GM12875 (cell line): ENCODE results near the gene GPR135.

Experiments
- H3K4me3 ChIP-seq: one replicate; pipeline ENCODE4 v1.5.1; 2011; ENCODE audit warnings: low read depth, low read length, control low read depth
- CTCF ChIP-seq: IDR thresholded peaks from 2 replicates; pipeline ENCODE4 v1.5.1; 2011; ENCODE audit warnings: low read depth, mild to moderate bottlenecking, control low read depth, inconsistent platforms, low read length, moderate library complexity, borderline replicate concordance; ENCODE audit not compliant: insufficient read depth

GPR135 gene

GRCh38 chr14:59483819-59484638, 18.8 kb upstream of the GPR135 start, which contains the start of the genes JKAMP and L3HYPDH:
Gene JKAMP, plus strand, starts transcription at chr14:59484517. Its CDS starts 73 bp downstream, at chr14:59484590.
Gene L3HYPDH, minus strand, starts transcription at chr14:59484408. Its CDS starts 92 bp downstream, at chr14:59484316.
- H3K4me3 ChIP-seq: peak within 1 kb of the TSS; percentile 88
- TF ChIP-seq CTCF: peak; percentile 45; the same call in 1 of the 2 replicates

- no peak for TF ChIP-seq CTCF
Measured at GRCh38 chr14:59483363-59483762, 18.2 kb upstream of the GPR135 start.

GRCh38 chr14:59482541-59483331, 17.6 kb upstream of the GPR135 start:
- TF ChIP-seq CTCF: no peak
- peak overlapping the region; percentile 88 for H3K4me3 ChIP-seq

More at GRCh38 chr14:59483363-59483762, 18.2 kb upstream of the GPR135 start:
- H3K4me3 ChIP-seq: peak overlapping the region; percentile 88

GRCh38 chr14:59481871-59482540, 16.8 kb upstream of the GPR135 start:
- TF ChIP-seq CTCF: no peak
- no peak overlapping the region for H3K4me3 ChIP-seq

- TF ChIP-seq CTCF: no peak
- no peak overlapping the region for H3K4me3 ChIP-seq
Measured at GRCh38 chr14:59481407-59481806, 16.2 kb upstream of the GPR135 start.

GRCh38 chr14:59480166-59480565, 15.0 kb upstream of the GPR135 start:
- H3K4me3 ChIP-seq: no peak overlapping the region
- no peak for TF ChIP-seq CTCF
